GM20431 (cell line): Measurements from ENCODE around the gene ABLIM1.

Experiments
- in situ Hi-C: fragments of 300-500 bp; cut with MseI, MboI; formaldehyde crosslinking; loops from one replicate; pipeline ENCODE4 v1.15.0; 2020; ENCODE audit warnings: low sequenced_read_pairs; ENCODE audit not compliant: unreplicated experiment

The ABLIM1 gene

DNA sequence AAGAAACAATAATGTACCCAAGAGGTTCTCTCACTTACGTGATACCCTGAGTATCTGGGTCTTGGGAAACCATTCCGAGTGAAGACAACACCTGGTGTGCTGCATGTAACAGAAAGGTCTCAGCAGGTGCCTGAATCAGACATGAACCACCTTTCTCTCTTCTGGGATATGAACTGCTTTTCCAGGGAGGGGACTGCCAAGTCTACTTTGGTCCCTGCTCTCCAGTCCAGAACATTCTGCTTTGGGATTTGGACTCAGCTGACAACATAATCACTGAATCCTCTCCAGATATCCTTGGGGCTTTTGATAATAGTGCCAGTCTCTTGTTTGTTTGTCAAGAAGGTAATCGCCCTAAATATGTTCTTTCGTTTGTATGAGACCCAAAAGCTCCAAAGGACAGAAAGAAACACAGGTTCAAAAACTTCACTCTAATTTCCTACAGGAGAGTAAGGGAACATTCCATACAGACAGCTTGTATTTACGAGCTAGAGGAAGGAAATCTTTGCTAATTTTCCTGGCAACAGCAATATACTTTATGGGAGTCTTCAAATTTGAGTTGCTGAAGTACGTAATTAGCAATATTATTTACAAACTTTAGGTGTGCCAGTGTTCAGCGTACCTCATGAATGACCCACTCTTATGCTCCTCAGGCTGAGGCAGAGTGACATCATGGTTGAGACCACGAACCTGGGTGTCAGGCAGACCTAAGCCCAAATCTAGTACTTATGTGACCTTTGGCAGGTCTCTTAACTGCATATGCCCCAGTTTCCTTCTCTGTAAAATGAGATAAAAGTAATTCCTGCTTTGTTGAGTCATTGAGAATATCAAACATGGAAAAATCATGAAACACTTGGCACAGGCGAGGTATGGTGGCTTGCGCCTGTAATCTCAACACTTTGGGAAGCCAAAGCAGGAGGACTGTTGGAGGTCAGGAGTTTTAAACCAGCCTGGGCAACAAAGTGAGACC, 5.4 kb downstream of the ABLIM1 start:
- in situ Hi-C loops, result no loop called here

DNA sequence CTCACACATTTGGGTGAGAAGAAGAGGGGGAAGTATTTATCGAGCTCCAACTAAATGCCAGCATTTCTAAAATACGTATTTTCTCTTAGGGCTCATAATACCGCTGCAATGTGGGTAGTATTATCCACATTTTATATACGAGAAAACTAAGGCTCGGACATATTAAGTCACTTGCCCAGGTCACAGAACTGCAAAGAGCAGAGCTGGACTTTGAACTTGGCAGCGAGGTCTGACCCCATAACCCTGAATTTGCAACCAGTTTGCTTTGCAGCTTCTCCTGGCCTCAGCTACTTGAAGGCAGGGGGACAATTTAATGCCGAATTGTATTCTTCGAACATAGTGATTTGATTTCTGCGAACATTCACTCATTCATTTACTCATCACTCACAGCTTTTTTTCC, 7.2 kb downstream of the ABLIM1 start:
- in situ Hi-C loops, result no loop called here

DNA sequence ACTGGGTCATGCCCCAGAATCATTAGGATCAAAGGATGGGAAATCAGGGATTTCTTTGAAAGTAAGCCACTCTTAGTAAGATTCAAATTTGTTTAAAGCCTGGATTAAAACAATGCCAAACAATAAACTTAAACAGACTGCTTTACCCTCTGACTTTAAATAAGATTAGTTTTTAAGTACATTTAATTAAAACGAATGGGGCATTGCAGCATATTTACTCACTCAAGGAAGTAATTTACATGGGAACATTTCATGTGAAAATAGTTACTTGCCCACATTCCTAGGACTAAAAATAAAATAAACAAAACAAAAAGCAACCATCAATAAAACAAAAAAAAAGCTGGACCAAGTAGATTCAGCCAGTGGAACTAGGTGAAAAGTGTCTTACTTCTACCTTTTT, 7.8 kb downstream of the ABLIM1 start:
- in situ Hi-C loops, result no loop called here

DNA sequence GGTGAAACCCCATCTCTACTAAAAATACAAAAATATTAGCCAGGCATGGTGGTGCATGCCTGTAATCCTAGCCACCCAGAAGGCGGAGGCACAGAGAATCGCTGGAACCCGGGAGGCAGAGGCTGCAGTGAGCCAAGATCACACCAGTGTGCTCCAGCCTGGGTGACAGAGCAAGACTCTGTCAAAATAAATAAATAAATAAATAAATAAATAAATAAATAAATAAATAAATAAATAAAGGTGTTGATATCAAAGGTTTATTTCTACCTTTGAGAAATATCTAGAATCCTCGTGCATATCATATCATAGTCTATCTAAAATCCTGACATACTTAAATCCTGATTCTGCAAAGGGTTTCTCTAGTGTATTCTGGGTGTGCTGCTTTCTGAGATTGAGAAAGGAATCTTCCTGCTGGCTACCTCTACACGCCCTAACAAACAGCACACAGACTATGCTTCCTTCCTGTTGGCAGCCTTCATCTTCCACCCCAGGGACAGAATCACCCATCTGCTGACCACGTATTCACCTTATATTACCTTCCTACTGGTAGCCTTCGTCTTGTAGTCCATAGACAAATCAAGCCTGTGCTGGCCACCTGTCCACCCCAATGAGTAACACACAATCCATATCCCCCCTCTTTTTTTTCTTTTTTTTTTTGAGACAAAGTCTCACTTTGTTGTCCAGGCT, 8.7 kb downstream of the ABLIM1 start:
- in situ Hi-C loops, result no loop called here

DNA sequence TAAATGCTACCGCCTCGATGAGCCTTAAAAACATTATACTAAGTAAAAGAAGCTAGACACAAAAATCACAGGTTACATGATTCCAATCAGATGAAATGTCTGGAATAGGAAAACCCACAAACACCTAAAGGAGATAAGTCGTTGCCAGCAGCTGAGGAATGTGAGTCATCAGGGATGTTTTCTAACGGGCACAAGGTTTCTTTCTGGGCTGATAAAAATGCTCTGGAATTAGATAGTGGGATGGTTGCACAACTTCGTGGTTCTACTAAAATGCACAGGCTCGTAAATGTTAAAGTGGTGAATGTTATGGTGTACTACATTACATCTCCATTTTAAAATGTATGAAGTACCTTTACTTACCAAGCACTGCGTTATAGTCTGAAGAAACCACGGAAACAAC, 9.7 kb downstream of the ABLIM1 start:
- in situ Hi-C loops, result no loop called here

DNA sequence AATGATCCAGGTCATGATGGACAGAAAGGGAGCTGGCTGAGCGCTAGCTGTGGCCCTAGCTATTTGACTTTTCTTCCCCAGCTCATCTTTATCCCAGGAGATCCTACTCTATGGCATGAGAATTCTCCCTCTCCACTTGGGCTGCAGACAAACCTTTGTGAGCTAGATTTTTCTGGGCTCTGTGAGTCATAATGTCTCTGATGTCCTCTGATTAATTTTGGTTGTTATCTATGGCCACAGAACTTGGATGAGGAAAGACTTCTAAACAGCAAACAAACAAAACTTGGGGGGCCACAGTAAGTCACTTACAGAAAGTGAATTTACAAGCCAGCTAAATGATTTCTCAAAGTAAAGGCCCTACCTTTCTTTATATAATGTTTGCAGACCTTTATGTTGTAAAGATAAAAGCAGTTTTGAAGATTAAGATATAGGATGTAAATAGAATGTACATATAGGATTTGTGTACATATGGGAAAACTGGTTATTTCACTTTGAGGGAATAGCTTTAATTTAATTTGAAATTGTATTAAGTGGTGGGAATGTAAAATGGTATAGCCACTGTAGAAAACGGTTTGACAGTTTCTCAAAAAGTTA, 10.4 kb downstream of the ABLIM1 start:
- in situ Hi-C loops, result no loop called here

DNA sequence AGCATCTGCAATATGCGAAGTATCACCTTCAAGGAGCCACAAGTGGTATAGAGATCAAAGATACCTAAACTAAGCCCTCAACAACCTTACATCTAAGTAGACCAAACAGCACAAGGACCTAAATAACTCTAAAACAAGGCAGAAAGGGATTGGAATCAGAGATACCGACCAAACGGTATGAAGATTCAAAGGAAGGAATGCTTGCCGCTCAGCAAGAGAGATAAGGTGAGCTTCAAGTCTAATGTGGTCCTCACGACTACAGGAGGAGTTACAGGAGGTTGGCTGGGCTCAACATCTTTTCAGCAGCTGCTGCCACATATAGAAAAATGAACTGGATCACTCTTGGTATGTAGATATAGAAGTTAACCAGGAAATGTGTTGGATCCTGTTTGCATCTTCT, 11.6 kb downstream of the ABLIM1 start:
- in situ Hi-C loops, result no loop called here

DNA sequence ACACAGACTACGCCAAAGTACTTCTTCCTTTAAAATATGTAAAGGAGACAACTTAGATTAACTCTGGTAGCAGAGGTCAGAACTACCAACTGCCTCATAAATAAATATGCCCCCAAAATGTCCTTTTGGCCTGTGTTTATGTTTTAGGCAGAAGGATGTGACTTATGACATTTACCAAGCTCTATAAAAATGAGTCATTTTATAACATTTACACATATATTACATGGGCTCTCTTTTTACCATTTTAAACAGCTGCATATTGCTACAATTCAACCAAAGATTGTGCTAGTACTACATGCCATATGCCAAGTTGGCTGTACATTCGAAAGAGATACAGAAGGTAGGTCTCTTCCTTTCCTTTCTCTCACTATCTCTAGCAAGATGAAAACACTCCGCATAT, 12.4 kb downstream of the ABLIM1 start:
- in situ Hi-C loops, result no loop called here

DNA sequence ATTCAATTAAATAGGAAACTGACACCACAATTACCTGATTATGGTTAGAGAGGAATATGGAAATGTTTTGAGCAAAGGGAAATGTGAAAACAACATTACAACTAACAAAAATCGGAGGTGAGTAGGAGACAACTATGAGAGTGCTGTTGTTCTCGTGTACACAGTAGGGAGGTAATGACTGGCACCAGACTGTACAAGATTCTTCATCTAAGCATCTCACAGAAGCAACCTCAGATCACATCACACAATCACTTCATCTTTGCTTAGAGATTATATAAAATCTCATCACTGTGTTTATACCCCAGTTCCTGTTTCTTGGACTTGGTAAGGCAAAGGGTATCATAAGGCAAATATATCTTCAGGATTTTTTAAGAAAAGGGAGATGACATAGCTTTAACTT, 14.9 kb downstream of the ABLIM1 start:
- in situ Hi-C loops, result no loop called here

DNA sequence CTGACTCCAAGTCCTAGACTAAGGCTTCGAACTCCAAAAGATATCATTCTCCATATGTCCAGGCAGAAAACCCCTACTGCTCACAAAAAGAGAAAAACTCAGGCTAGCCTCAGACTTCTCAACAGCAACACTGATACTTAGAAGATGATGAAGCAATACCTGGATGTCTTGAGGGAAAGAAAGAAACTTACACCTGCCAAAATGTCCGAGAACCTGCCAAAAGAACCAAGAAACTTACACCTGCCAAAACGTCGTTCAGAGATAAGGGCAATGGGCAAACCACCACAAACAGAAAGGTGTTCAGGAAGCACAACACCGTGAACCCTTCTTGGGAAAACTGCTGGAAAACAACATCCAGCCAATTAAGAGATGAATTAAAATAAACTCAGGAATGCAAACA, 15.3 kb downstream of the ABLIM1 start:
- in situ Hi-C loops, result no loop called here

DNA sequence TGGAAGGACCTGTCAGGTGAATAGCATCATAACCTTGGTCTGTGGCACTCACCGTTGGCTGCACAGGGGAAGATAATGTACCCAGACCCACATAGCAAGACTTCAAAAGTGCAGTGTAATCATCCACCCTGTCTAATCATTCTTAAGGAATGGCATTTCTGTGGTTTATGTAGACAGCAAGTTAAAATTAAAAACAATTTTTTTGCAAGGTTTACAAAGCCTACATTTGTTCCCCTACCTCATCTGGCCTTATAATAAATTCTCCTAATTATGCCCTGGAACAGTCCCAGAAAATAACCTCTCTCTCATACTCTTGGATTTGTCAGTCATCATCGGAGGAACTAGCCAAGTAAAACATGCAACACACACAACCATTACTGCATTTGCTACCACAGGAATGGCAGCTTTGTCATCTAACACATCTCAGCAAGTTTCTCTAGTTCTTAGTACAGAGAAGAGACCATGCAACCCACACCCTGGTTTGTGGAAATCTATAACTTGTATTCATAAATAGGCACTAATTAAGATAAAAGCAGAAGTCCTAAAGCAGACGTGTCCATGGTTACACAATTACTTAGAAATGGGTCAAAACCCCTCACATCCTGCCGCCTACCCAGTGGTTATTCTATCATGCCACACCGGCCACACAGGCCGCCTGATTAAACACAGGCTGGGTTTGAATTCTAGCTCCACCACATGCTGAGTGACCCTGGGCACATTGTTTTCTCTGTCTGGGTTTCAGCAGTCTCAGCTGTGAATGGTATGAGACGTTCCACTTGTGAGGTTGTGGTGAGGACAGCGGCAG, 19.1 kb downstream of the ABLIM1 start:
- in situ Hi-C loops, result no loop called here

DNA sequence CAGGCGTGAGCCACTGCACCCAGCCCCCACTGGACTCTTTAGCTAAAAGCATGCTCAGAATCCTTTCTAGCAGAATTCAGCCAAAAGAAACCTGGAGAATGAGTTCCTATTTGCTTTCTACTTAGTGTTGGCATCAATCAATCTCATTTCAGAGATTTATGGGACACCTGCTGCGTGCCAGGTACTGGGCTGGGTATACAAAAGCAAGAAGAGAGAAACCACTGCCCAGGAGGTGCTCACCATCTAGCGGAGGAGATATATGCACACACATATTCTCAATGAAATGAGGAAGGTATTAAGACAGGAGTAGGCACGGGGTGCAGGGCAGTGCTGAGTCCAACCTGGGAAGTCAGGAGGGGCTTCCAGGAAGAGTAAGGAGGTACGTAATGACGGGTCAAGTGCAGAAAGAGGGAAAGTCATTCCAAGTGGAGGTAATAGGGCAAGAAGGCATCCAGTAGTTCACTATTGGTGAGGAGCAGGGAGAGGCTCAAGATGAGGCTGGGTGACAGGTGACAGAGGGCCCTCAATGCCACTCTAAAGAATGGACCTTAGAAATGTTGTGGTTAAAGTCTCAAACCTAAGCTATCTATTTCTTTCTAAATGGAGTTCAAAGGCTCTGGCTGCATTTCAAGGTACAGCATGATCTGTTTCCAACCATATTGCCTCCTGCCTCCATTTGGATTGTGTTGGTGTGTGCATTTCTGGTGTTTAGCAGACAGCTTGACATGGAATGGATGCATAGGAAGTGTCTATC, 22.1 kb downstream of the ABLIM1 start:
- in situ Hi-C loops, result no loop called here

DNA sequence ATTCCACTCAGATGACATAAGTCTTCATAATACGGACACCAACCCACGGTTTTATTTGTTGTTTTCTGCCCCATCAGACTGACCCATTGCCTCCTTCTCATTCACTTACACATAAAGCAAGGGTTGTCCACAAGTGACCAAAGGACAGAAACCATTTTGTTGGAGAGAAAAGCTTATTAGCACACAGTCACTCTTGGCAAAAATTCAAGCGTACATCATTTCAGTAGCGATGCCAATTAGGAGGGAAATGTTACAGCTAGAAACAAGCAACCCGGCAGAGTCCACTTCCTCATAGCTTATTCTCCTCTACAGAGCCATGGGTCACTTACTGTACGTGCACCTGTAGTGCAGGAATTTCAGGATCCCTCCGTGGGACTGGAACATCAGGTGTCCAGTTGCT, 23.0 kb downstream of the ABLIM1 start:
- in situ Hi-C loops, result no loop called here

DNA sequence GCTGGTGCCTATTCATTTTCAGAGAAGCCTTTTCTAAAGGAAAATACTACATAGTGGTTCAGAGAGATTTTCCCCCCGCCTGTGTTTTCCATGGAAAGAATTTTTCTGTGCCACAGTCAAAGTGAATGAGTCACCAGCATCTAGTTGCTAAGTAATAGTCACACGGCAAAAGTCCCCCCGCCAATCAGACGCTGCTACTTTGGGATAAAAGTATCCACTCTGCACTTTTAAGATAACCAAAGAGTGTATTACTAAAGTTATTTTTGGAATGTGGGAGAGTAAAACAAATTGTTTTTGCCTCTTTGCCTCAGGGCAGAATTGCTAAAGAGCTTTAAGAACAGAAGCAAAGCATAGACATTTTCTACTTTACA, 23.5 kb downstream of the ABLIM1 start:
- in situ Hi-C loops, result no loop called here

DNA sequence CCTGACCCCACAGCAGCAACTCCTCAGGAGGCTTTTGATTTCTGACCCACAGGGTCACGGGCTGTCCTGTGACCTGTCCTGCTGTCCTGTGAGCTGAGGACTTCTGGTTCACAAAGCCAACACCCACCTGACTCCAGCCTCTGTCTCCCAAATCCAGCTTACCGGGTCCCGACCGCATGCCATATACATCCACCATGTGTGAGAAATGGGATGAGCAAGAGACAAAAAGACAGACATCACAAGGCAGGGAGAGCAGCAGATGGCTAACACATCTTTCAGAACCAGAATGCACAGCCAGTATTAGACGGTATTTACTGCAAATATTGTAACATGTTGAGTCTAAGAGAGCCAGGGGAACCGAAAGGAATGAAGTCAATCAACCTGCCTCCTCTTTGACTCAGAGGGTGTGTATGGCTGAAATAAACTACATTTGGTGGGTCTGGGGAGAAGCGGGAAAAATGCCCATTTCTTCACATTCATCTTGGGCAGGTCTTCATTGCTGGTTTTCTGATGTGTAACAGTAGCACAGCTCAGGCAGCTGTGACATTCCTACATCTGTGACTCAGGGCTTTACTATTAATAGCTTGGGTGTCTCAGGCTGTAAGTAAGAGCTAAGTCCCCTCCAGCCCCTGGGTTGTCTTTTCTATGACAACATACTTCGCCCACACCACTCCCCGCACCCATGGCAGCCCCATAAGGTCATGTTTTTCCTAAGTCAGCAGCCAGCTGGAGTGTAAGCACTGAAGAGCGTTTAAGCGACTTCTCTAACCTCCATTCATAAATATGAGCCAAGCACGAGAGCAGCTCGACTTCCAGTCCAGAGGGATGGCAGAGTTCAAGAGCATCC, 25.0 kb downstream of the ABLIM1 start:
- in situ Hi-C loops, result no loop called here

DNA sequence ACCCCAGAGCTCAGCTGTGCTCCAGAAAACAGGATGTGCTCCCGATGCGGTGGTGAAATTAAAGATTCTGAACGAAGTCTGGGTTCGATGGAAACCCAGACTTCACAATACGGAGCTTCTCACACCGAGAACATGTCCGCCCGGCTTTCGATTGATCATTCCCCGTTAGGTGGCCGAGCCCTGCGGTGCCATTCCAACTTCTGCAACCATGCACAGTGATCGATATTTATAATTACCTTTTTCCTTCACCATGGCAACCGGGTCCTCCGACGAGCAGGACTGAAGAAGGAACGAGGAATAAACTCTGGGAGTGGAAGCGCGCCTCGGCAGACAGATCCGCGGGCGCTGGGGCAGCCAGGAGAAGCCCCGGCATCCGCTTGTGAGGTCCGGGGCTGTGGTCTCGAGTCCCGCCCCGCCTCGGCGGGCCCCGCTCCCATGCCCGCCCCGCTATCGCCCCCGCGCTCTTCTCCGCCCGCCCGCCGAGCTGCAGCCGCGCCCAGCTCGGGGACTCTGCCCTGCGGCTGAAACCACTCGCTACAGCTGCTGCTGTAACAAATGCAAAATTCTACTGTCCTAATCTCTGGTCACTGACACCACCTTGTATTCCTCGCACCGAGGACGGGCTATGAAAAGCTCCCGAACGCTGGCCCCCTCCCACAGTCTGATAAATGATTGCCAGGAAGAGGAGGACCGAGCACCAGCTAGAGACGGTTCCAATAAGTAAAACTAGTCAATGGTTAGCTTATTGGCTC, 26.2 kb downstream of the ABLIM1 start:
- in situ Hi-C loops, result no loop called here

DNA sequence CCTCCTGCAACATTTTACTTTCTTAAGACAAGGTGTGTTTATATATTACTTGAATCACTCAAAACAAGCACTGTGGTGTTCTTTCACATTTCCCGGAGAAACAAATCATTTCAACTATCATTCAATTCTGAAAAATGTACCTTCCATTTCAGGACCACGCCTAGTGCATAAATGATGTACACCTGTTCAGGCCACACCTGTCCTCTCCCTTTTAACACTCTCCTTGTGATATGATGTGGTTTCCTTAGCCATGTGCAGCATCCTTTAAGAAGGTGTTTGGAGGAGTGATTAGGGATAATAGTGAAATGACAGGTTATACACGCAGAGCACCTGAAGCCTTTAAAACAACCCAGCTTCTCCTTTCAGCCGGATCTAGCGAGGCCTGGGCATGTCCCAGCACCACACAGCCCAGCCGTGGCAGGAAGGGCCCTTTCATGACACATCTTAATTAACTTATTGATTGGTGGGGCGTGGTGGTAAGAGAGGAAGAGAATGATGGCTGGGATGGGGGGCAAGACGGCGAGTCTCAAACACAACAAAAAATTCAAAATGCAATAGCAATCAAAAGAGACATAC, 26.9 kb downstream of the ABLIM1 start:
- in situ Hi-C loops, result no loop called here
